COLO668 (cell line): ENCODE measurements around the gene VIT.

Experiments
- DNase-seq: peaks from one replicate; lab custom pipeline; 2025; ENCODE audit not compliant: unreplicated experiment; lab: John Stamatoyannopoulos, UW

The VIT gene

DNA sequence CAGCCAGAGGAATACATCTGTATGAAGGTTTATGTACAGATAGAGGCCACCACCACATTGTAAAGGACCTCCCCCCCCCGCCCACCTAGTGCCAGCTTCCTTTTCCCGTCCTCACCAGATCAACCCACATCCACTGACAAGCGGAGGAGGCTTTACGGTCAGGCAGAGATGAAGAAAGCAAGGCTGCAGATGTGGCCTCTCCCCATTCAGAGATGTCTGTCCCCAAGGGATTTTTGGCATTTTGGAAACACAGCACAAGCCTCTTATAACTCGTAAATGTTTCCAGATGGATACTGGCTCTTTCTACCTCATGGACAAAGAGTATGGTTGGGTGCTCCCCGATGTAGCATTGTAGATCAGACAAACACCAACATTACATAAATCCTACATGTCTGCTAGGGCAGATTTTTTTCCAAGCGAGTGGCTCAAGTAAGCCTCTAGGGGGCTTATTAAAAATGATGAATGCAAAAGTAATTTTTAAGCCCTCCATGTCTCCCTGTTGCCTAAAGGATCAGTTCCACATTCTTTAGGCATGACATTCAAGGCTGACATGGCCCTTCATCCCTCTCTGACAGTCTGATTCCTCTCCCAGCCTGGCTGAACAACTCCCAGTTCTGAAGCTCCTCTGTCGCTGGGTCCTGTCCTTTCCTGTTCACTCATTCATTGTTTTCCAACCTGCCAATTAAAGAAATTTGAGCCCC lies 11.7 kb downstream of the VIT start:
- DNase-seq: no peak

DNA sequence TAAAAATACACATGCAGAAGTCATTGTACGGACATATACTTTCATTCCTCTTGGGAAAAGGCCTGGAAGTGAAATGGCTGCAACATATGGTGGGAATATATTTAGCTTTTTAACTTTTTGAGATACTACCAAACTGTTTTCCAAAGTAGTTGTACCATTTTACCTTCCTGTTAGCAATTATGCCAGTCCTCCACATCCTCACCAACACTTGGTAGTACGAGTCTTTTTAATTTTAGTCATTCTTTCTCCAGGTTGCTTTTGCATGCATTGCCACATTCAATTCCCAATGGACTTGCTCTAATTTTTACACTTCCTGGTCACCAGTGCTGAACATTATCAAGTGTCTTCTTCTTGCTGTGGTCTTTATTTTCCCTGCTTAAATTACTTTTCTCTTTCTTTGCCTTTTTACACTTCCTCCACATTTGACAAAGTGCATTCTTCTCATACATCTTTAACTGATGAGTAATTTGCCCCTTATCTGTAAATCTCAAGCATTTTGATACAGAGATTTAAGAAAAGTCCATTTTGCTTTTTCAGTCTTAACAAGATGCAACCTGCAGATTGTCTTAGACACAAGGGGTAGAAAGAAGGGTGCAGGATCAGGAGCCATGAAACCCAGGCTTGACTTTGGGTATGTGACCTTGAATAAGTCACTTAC lies 14.5 kb downstream of the VIT start:
- DNase-seq: no peak

DNA sequence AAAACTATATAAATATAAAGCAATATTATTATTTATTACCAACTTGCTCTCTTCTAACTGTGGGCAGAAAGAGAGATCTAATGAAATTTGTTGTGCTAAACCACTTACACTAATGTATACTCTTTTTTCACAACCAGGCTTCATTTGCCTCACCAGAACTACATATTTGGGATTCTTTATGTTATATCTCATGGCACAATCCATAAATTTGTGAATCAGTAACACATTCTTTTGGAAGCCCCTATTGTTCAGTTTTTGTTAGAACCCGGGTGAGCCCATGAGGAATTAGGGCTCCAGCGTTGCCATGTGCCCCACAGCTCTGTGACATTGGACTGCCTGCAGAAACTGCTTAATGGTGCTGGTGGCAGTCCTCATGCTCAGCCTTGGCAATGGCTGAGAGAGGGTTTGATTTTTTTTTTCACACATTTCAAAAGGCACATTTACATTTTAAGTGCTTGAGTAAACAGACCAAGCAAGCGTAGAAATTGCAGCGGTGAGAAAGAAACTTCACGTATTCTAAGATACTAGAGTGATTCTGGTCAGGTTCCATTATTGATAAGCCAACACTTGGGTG lies 15.3 kb downstream of the VIT start:
- no peak for DNase-seq

DNA sequence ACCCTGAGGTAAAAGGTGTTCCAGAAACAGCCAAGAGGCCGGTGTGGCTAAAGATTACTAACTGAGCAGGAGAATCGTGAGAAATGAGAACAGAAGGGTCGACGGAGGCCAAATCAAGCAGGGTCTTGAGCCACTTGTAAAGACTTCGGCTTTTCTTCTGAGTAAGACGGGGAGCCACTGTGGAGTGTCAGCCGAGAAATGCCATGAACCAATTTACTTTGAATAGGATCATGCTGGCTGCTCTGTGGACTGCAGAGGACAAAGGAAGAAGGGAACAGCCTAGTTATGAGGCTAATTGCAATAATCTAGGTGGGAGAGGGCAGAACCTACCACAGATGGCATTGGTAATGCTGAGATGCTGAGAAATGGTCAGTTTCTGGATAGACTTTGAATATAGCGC lies 16.8 kb downstream of the VIT start:
- no peak for DNase-seq

DNA sequence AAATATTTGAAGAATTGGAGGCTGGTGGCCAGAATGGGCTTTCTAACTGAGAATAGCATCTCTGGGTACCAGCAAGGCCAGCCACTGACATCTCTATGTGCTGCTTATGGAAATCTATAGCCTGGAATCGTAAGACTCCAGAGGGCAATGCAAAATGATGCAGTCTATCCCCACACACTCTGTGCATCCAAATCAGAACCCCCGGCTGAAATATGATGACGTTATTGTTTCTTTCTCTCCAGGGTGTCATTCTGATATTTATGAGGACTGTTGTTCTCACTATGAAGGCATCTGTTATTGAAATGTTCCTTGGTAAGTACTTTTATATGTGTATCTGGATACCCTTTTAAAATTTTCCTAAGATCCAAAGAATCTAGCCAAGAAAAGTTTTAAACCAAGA lies 19.6 kb downstream of the VIT start:
- no peak for DNase-seq

DNA sequence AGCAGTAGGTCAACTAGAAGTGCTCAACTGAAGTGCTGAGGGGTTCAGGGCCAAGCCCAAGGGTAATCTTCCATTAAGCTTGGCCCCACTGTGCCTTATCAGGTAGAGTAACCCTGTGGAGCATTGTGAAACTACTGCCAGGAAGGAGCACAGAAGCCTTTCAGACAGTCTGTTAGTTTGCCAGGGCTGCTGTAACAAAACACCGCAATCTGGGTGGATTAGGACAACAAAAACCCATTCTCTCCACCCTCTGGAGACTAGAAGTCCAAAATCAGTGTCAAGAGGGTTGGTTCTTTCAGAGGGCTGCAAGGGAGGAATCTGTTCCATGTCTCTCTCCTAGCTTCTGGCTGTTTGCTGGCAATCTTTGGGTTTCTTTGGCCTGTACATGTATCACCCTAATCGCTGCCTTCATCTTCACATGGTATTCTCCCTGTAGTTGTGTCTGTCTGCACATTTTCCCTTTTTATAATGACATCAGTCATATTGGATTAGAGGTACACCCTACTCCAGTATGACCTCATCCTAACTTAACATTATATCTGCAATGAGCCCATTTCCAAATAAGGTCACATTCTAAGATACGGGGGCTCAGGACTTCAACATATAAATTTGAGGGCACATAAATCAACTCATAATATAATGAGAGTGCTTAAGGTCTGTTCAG lies 21.2 kb downstream of the VIT start:
- DNase-seq: no peak

DNA sequence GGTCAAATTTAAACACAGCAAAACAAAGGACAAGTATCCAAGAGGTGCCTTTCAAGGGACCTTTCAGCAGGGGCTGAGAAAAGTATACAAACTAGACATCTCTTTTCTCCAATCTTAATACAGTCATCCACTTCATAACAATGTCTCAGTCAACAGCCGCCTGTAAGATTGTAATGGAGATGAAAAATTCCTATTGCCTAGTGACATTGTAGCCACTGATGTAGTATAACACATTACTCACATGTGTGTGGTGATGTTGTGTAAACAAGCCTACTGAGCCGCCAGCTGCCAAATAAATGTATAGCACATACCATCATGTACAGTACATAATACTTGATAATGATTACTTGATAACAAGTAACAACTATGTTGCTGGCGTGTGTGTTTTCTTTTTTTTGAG lies 31.0 kb downstream of the VIT start:
- no peak for DNase-seq

DNA sequence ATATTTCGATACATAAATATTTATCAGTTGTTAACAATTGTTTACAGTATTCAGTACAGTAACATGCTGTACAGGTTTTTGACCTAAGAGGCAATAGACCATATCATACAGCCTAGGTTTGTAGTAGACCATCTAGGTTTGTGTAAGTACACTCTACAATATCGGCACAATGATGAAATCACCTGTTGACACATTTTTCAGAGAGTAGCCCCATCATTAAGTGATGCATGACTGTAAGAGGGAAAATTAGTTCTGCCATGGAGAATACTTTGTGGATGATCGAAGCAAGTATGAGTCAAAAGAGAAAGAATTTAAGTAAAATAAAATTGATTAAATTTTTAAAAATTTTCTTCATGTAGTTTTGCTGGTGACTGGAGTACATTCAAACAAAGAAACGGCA lies 32.6 kb downstream of the VIT start:
- no peak for DNase-seq

DNA sequence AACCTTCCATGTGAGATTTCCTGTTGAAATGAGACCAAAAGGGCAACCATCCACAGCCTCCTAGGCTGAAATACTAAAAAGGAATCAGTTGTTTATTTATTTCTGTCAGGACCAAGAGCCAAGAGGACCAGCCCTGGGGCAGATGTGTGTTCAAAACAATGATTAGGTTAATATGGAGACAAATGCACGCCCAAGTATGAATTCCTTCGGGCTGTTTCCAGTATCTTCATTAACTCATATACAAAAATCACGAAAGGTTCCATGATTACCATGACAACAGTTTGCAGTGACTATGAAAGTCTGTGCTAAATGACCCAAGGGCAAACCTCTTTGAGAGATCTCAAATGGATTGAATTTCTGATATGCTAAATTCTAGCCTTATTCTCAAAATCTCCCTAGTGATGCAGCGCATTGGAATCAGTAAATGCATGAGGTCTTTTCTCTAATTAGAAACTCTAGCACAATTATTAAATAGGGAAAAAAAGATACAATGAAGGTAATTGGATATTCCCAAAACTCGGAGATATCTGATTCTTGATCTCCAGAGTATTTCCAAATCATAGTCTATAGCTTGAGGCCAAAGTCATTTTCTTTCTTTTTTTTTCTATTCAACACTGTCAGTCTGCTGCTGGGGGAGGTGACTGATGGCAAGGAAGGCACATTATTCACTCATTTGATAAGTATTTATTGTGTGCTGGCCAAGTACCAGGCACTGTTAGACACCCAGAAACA lies 35.6 kb downstream of the VIT start:
- DNase-seq: no peak

DNA sequence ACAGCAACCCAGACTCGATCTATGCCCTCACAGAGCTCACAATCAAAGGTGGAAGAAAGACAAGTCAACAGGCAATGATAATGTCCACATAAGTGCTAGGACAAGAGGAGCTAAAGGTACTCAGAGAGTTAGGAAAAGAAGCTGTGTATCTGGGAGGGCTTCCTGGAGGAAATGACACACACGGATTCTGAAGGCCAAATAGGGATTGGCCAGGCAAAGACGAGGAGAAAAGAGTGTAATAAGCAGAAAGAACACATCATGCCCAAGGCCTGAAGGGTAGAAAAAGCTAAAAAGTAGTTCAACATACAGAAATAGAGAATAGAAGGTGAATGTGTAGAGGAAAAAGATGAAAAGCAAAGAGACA lies 36.1 kb downstream of the VIT start:
- DNase-seq: no peak

DNA sequence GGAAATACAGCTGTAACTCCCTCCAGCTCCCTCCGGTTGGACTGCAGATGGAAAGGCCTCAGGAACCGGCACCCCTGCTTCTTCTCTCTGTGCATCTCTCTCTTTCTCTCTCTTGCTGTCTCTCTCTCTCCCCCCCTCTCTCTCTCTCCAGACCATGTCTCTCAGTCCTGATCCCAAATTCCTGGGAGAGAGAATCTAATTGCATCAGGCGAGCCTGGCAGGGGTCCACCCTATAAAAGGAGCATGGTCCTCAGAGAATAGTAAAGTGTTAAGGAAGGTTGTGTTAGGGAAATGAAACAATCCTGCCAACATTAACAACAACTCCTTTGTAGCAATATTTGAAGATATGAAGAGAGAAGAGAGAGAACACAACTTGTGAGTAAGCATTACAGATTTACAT lies 36.7 kb downstream of the VIT start:
- no peak for DNase-seq

DNA sequence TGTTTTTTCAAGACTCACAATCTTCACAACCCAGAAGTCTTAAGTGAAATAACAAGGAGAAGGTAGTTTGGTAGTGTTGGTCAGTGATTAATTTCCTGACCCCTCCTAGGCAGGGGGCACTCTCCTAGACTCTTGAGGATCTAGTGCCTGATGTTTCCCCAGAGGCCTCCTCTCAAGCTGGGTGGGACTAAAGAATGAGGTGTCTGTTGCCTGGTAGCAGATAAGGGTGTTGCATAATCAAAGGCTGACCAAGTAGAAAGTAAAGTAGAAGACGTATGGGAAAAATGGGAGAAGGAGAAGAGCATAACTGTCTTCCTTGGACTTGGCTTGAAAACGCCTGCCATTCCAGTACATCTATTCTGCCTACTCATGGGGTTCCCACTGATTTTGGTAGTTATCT lies 37.8 kb downstream of the VIT start:
- no peak for DNase-seq

DNA sequence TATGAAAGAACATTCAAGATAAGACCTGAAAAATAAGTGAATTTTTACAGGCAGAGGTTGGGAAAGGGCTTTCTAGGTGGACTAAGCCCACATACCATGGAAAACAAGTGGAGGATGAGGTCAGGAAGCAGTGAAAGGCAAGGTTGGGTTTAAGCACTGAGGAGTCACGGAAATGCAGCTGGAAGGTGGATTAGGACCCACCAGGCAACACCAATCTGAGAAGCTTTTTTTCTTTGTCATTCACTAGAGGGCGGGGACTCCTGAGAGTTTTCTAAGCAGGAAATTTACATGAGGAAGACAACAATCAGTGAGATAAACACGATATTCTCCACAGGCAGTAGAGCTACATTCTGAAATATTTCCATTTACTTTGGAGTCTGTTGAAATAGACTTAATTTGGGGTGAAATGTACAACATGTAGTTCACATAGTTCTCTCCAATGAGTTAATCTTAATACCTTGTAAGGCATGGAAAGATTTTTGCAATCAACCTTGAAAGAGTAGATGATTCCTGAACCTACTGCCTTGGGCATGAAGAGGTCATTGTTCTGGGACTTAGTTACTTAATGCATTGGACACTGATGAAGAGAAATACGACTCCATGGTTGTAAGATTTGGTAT lies 40.7 kb downstream of the VIT start:
- DNase-seq: no peak

DNA sequence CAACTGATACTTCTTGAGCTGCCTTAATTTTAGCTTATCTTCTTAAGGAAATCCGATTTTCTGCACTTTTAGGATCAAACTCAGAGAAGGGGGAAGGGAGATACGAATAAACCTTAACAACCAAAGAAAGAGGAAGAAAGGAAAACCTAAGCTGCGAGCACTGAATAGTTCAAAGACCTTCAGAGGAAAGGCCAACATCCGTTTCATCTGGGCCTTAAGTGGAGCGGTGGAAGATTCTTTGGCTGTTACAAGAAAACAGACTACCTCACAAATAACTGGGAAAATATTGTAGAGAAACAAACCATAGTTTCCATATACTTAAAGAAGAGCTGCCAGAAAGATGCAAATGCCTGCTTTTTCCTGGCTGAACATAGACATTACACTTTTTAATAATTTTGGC lies 43.6 kb downstream of the VIT start:
- DNase-seq: no peak

DNA sequence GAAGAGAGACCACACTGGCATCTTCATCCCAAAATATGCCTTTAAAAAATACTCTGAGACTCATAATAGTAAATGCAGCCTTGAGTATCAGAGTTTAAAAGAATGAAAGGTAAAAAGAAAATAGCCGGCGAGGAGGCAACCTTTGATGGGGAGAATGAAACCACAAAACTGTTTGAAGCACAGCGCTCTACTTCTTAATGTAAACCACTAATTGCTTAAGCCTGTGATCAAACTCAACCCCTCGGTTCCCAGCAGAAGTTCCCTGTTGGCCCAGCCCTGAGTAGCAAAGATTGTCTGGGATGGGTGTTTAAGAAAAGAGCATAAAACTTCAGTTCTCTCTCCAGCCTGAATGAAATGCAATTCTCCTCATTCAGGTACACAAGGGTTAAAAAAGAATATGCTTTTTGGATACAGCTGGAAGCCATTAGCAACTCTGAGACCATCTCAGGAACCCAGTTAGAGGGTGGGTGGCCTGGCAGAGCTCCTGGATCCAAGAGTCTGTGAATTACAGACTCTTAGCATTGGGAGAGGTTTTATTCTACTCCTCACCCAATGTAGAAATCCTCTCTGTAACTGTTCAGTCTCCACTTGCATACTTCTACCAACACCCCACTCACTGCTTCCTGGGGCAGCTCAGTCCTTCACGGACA lies 44.8 kb downstream of the VIT start:
- no peak for DNase-seq

DNA sequence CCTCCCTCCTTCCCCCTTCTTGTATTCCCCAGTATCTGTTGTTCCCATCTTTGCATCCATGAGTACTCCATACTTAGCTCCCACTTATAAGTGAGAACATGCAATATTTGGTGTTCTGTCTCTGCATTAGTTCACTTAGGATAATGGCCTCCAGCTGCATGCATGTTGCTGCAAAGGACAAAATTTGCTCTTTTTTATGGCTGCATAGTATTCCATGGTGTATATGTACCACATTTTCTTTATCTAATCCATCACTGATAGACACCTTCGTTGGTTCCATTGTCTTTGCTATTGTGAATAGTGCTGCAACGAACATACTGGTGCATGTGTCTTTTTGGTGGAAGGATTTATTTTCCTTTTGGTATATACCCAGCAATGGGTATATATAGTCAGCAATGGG lies 47.4 kb downstream of the VIT start:
- DNase-seq: no peak

DNA sequence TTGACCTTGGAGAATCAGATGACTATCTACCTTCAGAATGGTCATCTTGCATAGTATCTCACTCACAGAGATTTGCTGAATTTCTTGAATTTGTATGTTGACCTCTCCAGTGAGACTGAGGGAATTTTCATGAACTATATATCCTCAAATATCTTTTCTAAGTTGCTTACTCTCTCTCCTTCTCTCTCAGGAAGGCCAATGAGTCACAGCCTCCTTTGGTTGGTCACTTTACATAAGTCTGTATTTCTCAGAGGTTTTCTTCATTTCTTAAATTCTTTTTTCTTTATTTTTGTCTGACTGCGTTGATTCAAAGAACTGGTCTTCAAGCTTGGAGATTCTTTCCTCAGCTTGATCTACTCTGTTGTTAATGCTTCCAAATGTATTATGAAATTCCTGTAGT lies 51.7 kb downstream of the VIT start:
- DNase-seq: no peak

DNA sequence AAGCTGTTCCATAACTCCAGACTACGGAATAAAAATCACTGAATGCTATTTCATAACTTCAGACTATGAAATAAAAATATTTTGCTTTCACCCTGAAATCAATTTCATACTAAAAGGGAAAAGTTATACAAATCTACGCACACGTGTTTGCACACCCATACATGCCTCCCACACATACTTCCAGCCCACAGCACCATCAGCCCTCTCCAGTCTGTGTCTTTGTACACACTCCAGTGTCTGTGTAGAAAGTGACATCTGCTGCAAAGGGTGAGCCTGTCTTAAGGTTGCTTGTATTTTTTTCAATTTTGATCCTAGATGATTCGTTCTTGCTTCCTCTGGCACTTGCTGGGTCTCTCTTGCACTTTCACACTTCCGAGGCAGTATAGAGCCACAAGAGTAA lies 53.6 kb downstream of the VIT start:
- no peak for DNase-seq

DNA sequence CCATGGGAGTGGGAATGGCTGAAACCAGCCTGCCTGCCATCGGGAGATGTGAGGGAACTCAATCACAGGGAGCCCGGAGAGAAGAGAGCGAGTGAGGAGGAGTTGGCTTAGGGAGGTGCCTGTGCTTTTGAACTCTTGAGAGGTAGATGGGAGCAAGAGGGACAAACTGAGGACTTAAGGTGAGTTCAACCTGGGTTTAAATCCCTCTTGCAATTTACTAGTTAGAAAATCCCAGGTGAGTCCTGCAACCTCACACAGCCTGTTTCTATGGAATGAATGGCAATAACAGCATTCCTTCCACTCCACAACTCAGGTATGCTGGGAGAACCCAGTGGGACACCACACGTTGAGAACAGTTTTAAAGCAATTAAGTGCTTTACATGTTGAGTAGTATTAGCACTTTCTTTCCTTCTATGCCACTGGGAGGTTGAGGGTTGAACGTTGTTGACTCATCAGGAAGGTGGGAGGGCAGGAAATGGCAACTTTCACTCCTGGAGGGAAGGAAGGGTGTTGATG lies 57.3 kb downstream of the VIT start:
- no peak for DNase-seq

DNA sequence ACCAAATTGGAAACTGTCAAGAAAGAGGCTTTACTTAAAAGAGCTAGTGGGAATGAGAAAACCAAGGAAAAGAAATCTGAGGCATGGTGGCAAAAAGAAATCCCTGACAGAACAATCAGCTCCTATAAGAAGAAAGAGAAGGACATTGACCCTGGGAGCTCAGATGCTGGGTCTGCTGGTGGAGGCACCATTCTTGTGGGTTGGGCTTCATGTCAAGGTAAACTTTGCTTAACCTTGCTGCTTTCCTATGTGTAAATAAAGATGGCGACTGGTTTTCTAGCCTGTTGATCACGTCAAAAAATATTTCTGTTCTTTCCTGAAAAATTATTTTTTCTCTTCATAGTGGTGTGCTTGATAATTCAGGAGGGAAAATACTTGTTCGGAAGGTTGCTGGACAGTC lies 58.1 kb downstream of the VIT start:
- no peak for DNase-seq

DNA sequence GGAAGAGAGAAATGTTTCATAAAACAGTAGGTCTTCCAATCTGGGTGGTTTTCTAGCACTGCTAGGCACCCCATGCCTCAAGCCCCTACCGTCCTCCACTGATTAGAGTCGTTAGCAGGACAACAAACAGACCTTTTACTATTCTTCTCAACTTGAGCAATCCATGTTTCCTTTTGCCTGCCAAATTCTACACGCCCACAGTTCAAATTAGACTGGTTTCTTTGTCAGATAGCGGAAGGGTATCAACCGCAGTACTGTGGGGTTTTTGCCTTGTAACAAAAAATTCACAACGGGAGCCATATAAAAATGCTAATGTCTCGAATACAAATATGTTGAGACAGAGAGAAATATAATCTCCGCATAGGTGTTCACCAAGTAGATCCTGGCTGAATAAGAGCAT lies 59.9 kb downstream of the VIT start:
- no peak for DNase-seq
